K562 (cell line): ENCODE results near the gene MDFIC2. TPM values are rescaled to one million over a fixed set of nuclear protein-coding genes. Genes with fewer than 3 reads are reported as not detected.

Source experiments
- ATF7 ChIP-seq: fragments of 450-650 bp; IDR thresholded peaks from 2 replicates; pipeline ENCODE4 v1.7.1; 2014; ENCODE audit warnings: mild to moderate bottlenecking, moderate library complexity
- BMI1 ChIP-seq: fragments of 150-350 bp; IDR thresholded peaks from 2 replicates; pipeline ENCODE4 v1.6.1; 2014; ENCODE audit warnings: low read length
- FOXK1 ChIP-seq: sonication (generic); formaldehyde crosslinking; IDR thresholded peaks from 2 replicates; pipeline ENCODE4 v1.8.0; 2022; ENCODE audit warnings: missing genetic modification reagents, mild to moderate bottlenecking, borderline replicate concordance
- MIER1 ChIP-seq: fragments of 450-650 bp; IDR thresholded peaks from 2 replicates; pipeline ENCODE4 v1.6.1; 2016; ENCODE audit warnings: antibody characterized with exemption, mild to moderate bottlenecking, low read depth
- RNF2 ChIP-seq: sonication (generic); IDR thresholded peaks from 2 replicates; pipeline ENCODE4 v1.6.1; 2016
- SRSF7 ChIP-seq: fragments of 200-400 bp; formaldehyde crosslinking; optimal IDR thresholded peaks from 2 replicates; pipeline ENCODE3; 2017; ENCODE audit warnings: mild to moderate bottlenecking, low read depth, low read length
- ZNF134 ChIP-seq: fragments of 250-450 bp; sonication (Bioruptor Pico); conservative IDR thresholded peaks from 2 replicates; pipeline ENCODE4 v1.4.0; 2020
- polyA plus RNA-seq, 8 experiments: library from polyadenylated mRNA; depleted of rRNA in 4 of 8; stranded (reverse) in 5 of 8; unstranded in 3 of 8; fragments of >200 nt; fragmentation: Nextera tagmentation in 2 of 8; fragmentation: Illumina TruSeq in 1 of 8; extraction: Ambion mirVana in 2 of 8; extraction: Trizol in 1 of 8; gene quantifications; 2 replicates each; pipeline versions ENCODE4 v1.2.1 to v1.2.3, GENCODE V29; 2011 to 2014; ENCODE audit warnings: inconsistent platforms in 1 of 8, missing spikeins in 1 of 8
- total RNA-seq, 7 experiments: library from RNA; depleted of rRNA in 6 of 7; stranded (reverse); fragments of >200 nt in 6 of 7; fragmentation: Illumina TruSeq in 2 of 7; extraction: Trizol in 2 of 7; gene quantifications; 2 replicates each; pipeline versions ENCODE4 v1.2.1 to v1.2.3, GENCODE V29; 2011 to 2021; ENCODE audit warnings: low replicate concordance in 1 of 7
- TF ChIP-seq, protein P1 (sequence below): fragments of 450-650 bp; IDR thresholded peaks from 2 replicates; pipeline ENCODE4 v1.7.0; 2016; ENCODE audit warnings: borderline replicate concordance

MDFIC2 gene
- total and polyA plus RNA-seq, 9 of the 15 experiments (the other 6 are each of a cell fraction or from before 2014, with no cell fraction given), result not detected

DNA sequence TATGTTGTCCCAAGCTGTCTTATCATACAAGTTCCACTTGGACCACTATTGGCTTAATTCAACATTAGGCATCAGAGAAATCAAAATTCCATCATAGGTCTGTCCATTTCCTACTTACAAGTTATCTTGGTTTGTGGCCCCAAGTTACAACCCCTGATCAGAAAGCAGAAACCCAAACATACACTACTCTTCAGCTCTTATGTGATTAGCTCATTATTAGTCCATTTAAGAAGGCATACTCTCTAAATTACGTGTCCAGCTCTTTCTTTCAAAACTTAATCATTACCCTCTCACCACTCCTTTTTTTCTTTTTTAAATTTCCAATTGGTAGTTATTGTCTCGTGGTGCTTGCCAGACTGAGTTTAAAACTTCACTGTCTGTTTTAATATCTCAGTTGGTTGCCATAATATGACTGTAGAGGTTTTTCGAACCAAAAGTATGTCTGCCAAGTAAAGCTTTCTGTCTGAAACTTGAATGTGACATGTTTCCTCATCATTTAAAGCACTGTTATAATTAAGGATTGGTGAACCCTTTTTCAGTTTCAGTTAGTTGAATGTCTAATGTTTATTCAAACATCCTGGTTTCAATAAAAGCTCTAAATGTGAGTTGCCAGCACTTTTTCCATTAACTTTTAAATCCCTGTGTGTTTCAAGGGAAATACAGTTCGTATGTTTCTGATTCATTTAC, 162.6 kb downstream of the MDFIC2 start (continued):
- no peak for TF ChIP-seq ZNF134
- TF ChIP-seq RNF2, result no peak
- TF ChIP-seq ATF7, result no peak
- TF ChIP-seq SRSF7, result no peak
- no peak for TF ChIP-seq BMI1
- TF ChIP-seq, protein P1, sequence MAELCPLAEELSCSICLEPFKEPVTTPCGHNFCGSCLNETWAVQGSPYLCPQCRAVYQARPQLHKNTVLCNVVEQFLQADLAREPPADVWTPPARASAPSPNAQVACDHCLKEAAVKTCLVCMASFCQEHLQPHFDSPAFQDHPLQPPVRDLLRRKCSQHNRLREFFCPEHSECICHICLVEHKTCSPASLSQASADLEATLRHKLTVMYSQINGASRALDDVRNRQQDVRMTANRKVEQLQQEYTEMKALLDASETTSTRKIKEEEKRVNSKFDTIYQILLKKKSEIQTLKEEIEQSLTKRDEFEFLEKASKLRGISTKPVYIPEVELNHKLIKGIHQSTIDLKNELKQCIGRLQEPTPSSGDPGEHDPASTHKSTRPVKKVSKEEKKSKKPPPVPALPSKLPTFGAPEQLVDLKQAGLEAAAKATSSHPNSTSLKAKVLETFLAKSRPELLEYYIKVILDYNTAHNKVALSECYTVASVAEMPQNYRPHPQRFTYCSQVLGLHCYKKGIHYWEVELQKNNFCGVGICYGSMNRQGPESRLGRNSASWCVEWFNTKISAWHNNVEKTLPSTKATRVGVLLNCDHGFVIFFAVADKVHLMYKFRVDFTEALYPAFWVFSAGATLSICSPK, result no peak
- TF ChIP-seq MIER1, result no peak
- no peak for TF ChIP-seq FOXK1 (CRISPR knock-in tag)
